Measurements from ENCODE around the gene TMEM131L.

Gene TMEM131L

GRCh38 chr4:153509724-153510123 lies 43.6 kb downstream of the TMEM131L start:
- no peak for DNase-seq

- no peak for DNase-seq
These were observed 44.3 kb downstream of the TMEM131L start for GRCh38 chr4:153510252-153511001.

- DNase-seq = no peak
These were observed 44.9 kb downstream of the TMEM131L start for GRCh38 chr4:153511104-153511503.

- no peak for DNase-seq
These were observed 46.1 kb downstream of the TMEM131L start for GRCh38 chr4:153512162-153512852.

GRCh38 chr4:153512952-153513500 lies 46.9 kb downstream of the TMEM131L start:
- DNase-seq = no peak

GRCh38 chr4:153513596-153513995 lies 47.4 kb downstream of the TMEM131L start:
- no peak for DNase-seq

- DNase-seq = no peak
These were observed 47.9 kb downstream of the TMEM131L start for GRCh38 chr4:153514001-153514526.

- no peak for DNase-seq
These were observed 48.7 kb downstream of the TMEM131L start for GRCh38 chr4:153514688-153515426.

- DNase-seq = no peak
These were observed 51.0 kb downstream of the TMEM131L start for GRCh38 chr4:153517159-153517558.

- no peak for DNase-seq
These were observed 51.8 kb downstream of the TMEM131L start for GRCh38 chr4:153518001-153518400.

- no peak for DNase-seq
These were observed 52.7 kb downstream of the TMEM131L start for GRCh38 chr4:153518637-153519389.

- no peak for DNase-seq
These were observed 53.5 kb downstream of the TMEM131L start for GRCh38 chr4:153519687-153520086.

GRCh38 chr4:153520227-153520626 lies 54.1 kb downstream of the TMEM131L start:
- DNase-seq = no peak

- no peak for DNase-seq
These were observed 54.7 kb downstream of the TMEM131L start for GRCh38 chr4:153520801-153521329.

GRCh38 chr4:153521478-153521877 lies 55.3 kb downstream of the TMEM131L start:
- DNase-seq = no peak

- DNase-seq = no peak
These were observed 56.0 kb downstream of the TMEM131L start for GRCh38 chr4:153521999-153522801.

GRCh38 chr4:153522802-153523094 lies 56.6 kb downstream of the TMEM131L start:
- DNase-seq = no peak

- DNase-seq = no peak
These were observed 57.1 kb downstream of the TMEM131L start for GRCh38 chr4:153523164-153523796.

- DNase-seq = no peak
These were observed 57.8 kb downstream of the TMEM131L start for GRCh38 chr4:153523941-153524386.

GRCh38 chr4:153524682-153525081 lies 58.5 kb downstream of the TMEM131L start:
- no peak for DNase-seq

GRCh38 chr4:153527690-153528089 lies 61.5 kb downstream of the TMEM131L start:
- DNase-seq = no peak

Measured in NCI-H187 (cell line).